HepG2 (cell line): ENCODE measurements around the gene SKI. TPM values are rescaled to one million over a fixed set of nuclear protein-coding genes. Genes with fewer than 3 reads are reported as not detected.

Experiments
- ATAC-seq: fragments of 200-7000 bp; cut with Tn5 transposase; 3 replicates; pipeline ENCODE4 v1.9.1; 2020; ENCODE audit warnings: mild to moderate bottlenecking, moderate library complexity
- BruUV-seq: library from RNA; stranded (reverse); fragments of 400-500 nt; replicated peaks from 2 replicates; lab custom pipeline; 2021; lab: Mats Ljungman, UMichigan
- CTCF ChIA-PET: fragments of 300-600 bp; formaldehyde crosslinking; extraction: SDS; loops from one replicate; lab custom pipeline; 2021; ENCODE audit warnings: low total read pairs, inconsistent platforms, low intra/inter-chr PET ratio; lab: Yijun Ruan, JAX
- POLR2A ChIA-PET: fragments of 350-600 bp; sonication (Branson Sonifier 250); formaldehyde crosslinking; loops from one replicate; lab custom pipeline; 2020; ENCODE audit warnings: antibody characterized with exemption, inconsistent platforms; lab: Yijun Ruan, JAX
- DNase-seq: peaks from one replicate; pipeline ENCODE4 v3.0.0-alpha.2; 2015; ENCODE audit warnings: low spot score
- FAIRE-seq: peaks from 3 replicates; lab custom pipeline; 2011; peaks lifted over from hg19 to GRCh38; lab: Jason Lieb, UNC
- H2AFZ ChIP-seq: one replicate; pipeline ENCODE4 v1.6.1; 2011; ENCODE audit warnings: low read length, inconsistent platforms
- H3K27ac ChIP-seq: fragments of 300-600 bp; 3 replicates; pipeline ENCODE4 v1.8.0; 2011; ENCODE audit warnings: mixed run types, mild to moderate bottlenecking, mixed read lengths, low read length, inconsistent platforms; ENCODE audit not compliant: insufficient read depth; ENCODE audit errors: extremely low read length
- H3K27me3 ChIP-seq, 2 experiments: fragments of 200-600 bp in 1 of 2; 2 replicates in 1 of 2; 3 replicates in 1 of 2; pipeline versions ENCODE4 v1.6.0 to v1.8.0; 2011; ENCODE audit warnings: low read length in 2 of 2, mild to moderate bottlenecking in 2 of 2, moderate library complexity in 2 of 2, inconsistent platforms in 1 of 2; ENCODE audit not compliant: insufficient read depth in 2 of 2, control insufficient read depth in 1 of 2
- H3K36me3 ChIP-seq, 2 experiments: fragments of 200-600 bp in 1 of 2; replicated peaks in 1 of 2; 2 replicates in 1 of 2; 3 replicates in 1 of 2; pipeline versions ENCODE4 v1.5.1 to v1.8.0; 2011; ENCODE audit warnings: low read length in 2 of 2, inconsistent platforms in 1 of 2; ENCODE audit not compliant: insufficient read depth in 2 of 2, control insufficient read depth in 1 of 2
- H3K4me1 ChIP-seq: 2 replicates; pipeline ENCODE4 v1.5.1; 2012; ENCODE audit warnings: low read length, inconsistent platforms; ENCODE audit not compliant: insufficient read depth
- H3K4me2 ChIP-seq: 2 replicates; pipeline ENCODE4 v1.6.0; 2011; ENCODE audit warnings: low read depth, low read length, inconsistent platforms
- H3K4me3 ChIP-seq, 3 experiments: fragments of 200-600 bp in 1 of 3; sonication (generic), shearing (Covaris generic) in 1 of 3; replicated peaks in 1 of 3; 2 replicates each; pipeline ENCODE4 v1.5.1; 2011 to 2016; ENCODE audit warnings: low read length in 3 of 3, inconsistent platforms in 2 of 3, low read depth in 2 of 3, mild to moderate bottlenecking in 2 of 3, control low read depth in 1 of 3, mixed read lengths in 1 of 3; ENCODE audit not compliant: insufficient read depth in 1 of 3
- H3K79me2 ChIP-seq: one replicate; pipeline ENCODE4 v1.6.1; 2011; ENCODE audit warnings: low read length, inconsistent platforms; ENCODE audit not compliant: insufficient read depth
- H3K9ac ChIP-seq: 2 replicates; pipeline ENCODE4 v1.6.0; 2011; ENCODE audit warnings: mild to moderate bottlenecking, low read depth, low read length, inconsistent platforms; ENCODE audit not compliant: insufficient read depth
- H3K9me3 ChIP-seq: 2 replicates; pipeline ENCODE4 v1.5.1; 2012; ENCODE audit warnings: mild to moderate bottlenecking, low read length
- H4K20me1 ChIP-seq: 2 replicates; pipeline ENCODE4 v1.6.0; 2011; ENCODE audit warnings: inconsistent platforms, mild to moderate bottlenecking, low read length, moderate library complexity; ENCODE audit not compliant: insufficient read depth
- DR1 ChIP-seq: sonication (generic); formaldehyde crosslinking; IDR thresholded peaks from 2 replicates; pipeline ENCODE4 v1.8.0; 2021; ENCODE audit warnings: mild to moderate bottlenecking, missing genetic modification reagents, inconsistent platforms
- ETS1 ChIP-seq: sonication (generic); formaldehyde crosslinking; IDR thresholded peaks from 2 replicates; pipeline ENCODE4 v1.4.0; 2020; ENCODE audit warnings: missing genetic modification reagents
- HMGXB3 ChIP-seq: sonication (generic); formaldehyde crosslinking; IDR thresholded peaks from 2 replicates; pipeline ENCODE4 v1.4.0; 2020; ENCODE audit warnings: missing genetic modification reagents, borderline replicate concordance
- HNF4A ChIP-seq: sonication (generic); formaldehyde crosslinking; IDR thresholded peaks from 2 replicates; pipeline ENCODE4 v1.4.0; 2020; ENCODE audit warnings: missing genetic modification reagents
- KDM5B ChIP-seq: sonication (generic); formaldehyde crosslinking; IDR thresholded peaks from 2 replicates; pipeline ENCODE4 v1.4.0; 2020; ENCODE audit warnings: missing genetic modification reagents, mild to moderate bottlenecking, borderline replicate concordance
- KMT2A ChIP-seq: sonication (generic); formaldehyde crosslinking; IDR thresholded peaks from 2 replicates; pipeline ENCODE4 v1.4.0; 2020; ENCODE audit warnings: missing genetic modification reagents
- MTF1 ChIP-seq: sonication (generic); formaldehyde crosslinking; IDR thresholded peaks from 2 replicates; pipeline ENCODE4 v1.5.0; 2020; ENCODE audit warnings: missing genetic modification reagents
- NFATC3 ChIP-seq: sonication (generic); formaldehyde crosslinking; IDR thresholded peaks from 2 replicates; pipeline ENCODE4 v1.5.1; 2020; ENCODE audit warnings: mild to moderate bottlenecking, missing genetic modification reagents
- STAT6 ChIP-seq: sonication (generic); formaldehyde crosslinking; IDR thresholded peaks from 2 replicates; pipeline ENCODE4 v1.4.0; 2020; ENCODE audit warnings: missing genetic modification reagents, mild to moderate bottlenecking, borderline replicate concordance
- XRCC5 ChIP-seq: fragments of 200-400 bp; formaldehyde crosslinking; optimal IDR thresholded peaks from 2 replicates; pipeline ENCODE3; 2017; ENCODE audit warnings: mild to moderate bottlenecking, low read length
- YY1 ChIP-seq: IDR thresholded peaks from 2 replicates; pipeline ENCODE4 v1.6.1; 2011; ENCODE audit warnings: low read length, low read depth, moderate library complexity, mild to moderate bottlenecking; ENCODE audit not compliant: insufficient read depth, insufficient replicate concordance
- ZBTB7B ChIP-seq: sonication (generic); formaldehyde crosslinking; IDR thresholded peaks from 2 replicates; pipeline ENCODE4 v1.4.0; 2020; ENCODE audit warnings: missing genetic modification reagents
- ZNF10 ChIP-seq: sonication (generic); formaldehyde crosslinking; IDR thresholded peaks from 2 replicates; pipeline ENCODE4 v1.4.0; 2020; ENCODE audit warnings: mild to moderate bottlenecking, low read depth, missing genetic modification reagents, borderline replicate concordance
- ZNF354B ChIP-seq: sonication (generic); formaldehyde crosslinking; IDR thresholded peaks from 2 replicates; pipeline ENCODE4 v1.8.0; 2022; ENCODE audit warnings: mild to moderate bottlenecking, missing genetic modification reagents
- ZNF503 ChIP-seq: sonication (generic); formaldehyde crosslinking; IDR thresholded peaks from 2 replicates; pipeline ENCODE4 v1.4.0; 2020; ENCODE audit warnings: missing genetic modification reagents
- WGBS: methylation state at CpG from one replicate; pipeline ENCODE4 v1.1.6; 2017; ENCODE audit warnings: low lambda C conversion rate; 5-methylcytosine and 5-hydroxymethylcytosine counted together
- in situ Hi-C: cut with HindIII; loops from 2 replicates; pipeline ENCODE4 v1.10.0; 2017; ENCODE audit warnings: low pct_unique_long_range_greater_than_20kb; ENCODE audit not compliant: extremely low pct_ligation_motif_present
- intact Hi-C: fragments of 100-400 bp; cut with micrococcal nuclease; formaldehyde crosslinking; loops from one replicate; pipeline ENCODE4 v1.10.0; 2022; ENCODE audit not compliant: unreplicated experiment
- polyA plus RNA-seq, 8 experiments: library from polyadenylated mRNA; depleted of rRNA in 3 of 8; stranded (reverse) in 7 of 8; unstranded in 1 of 8; fragments of >200 nt; fragmentation: Illumina TruSeq in 4 of 8; extraction: Trizol in 4 of 8; gene quantifications; 2 replicates each; pipeline versions ENCODE4 v1.2.1 to v1.2.3, GENCODE V29; 2011 to 2016; ENCODE audit warnings: low read depth in 4 of 8, missing spikeins in 1 of 8, mixed read lengths in 1 of 8; ENCODE audit not compliant: insufficient read depth in 1 of 8
- total RNA-seq, 5 experiments: library from RNA; depleted of rRNA; stranded (reverse); fragments of >200 nt; fragmentation: Illumina TruSeq; extraction: Trizol; gene quantifications; 2 replicates each; pipeline ENCODE4 v1.2.3, GENCODE V29; 2016; ENCODE audit warnings: low read depth in 1 of 5

The SKI gene
- total and polyA plus RNA-seq, 2 of the 13 experiments (the other 11 are each of a cell fraction or from before 2014, with no cell fraction given): 4.7 to 6.9 TPM

GRCh38 chr1:2351723-2352122 lies 123.6 kb downstream of the SKI start:
- Histone ChIP-seq H3K27me3 (peaks cover 3 to 49% of the 10 kb centered on the region in 2 experiments), H3K36me3 (no peaks in the 10 kb centered on the region), H3K79me2 (no peaks in the 10 kb centered on the region), H2AFZ (no peak overlapping the region), H3K9ac (no peak overlapping the region), H3K4me1 (peaks cover 7% of the 10 kb centered on the region; the same call in 1 of the 2 replicates), H3K4me2 (no peak overlapping the region), H3K27ac (no peak overlapping the region), H3K4me3 (no peak overlapping the region), H3K9me3 (no peaks in the 10 kb centered on the region), H4K20me1 (no peaks in the 10 kb centered on the region)
- intact Hi-C loops: no loop called here
- BruUV-seq: no TSS peak
- ChIA-PET POLR2A (no interaction called here), CTCF (no interaction called here)
- ATAC-seq (no peak), FAIRE-seq (no peak), DNase-seq (no peak)
- 39% methylated on average over 8 of the region's 8 CpGs for WGBS
- TF ChIP-seq DR1 (CRISPR knock-in tag) (no peak), XRCC5 (no peak), YY1 (no peak), ZNF10 (CRISPR knock-in tag) (no peak), ZBTB7B (no peak), ZNF354B (CRISPR knock-in tag) (no peak), HNF4A (CRISPR knock-in tag) (no peak), ZNF503 (CRISPR knock-in tag) (no peak), STAT6 (no peak), NFATC3 (CRISPR knock-in tag) (no peak), MTF1 (CRISPR knock-in tag) (no peak), KDM5B (CRISPR knock-in tag) (no peak), HMGXB3 (no peak), KMT2A (no peak), ETS1 (no peak)
- in situ Hi-C loops: no loop called here
